ENCODE data around the gene PDS5B.

GRCh38 chr13:32624441-32624840, 38.2 kb downstream of the PDS5B start:
- TF ChIP-seq CTCF (tag by site-specific recombination; IDR thresholded peaks at IDR 0.05) (no peak), ZNF350 (tag by site-specific recombination; IDR thresholded peaks at IDR 0.05) (no peak), PRDM1 (tag by site-specific recombination; IDR thresholded peaks at IDR 0.05) (no peak)

All from HEK293 (cell line).